Fibroblast of lung (primary cell): ENCODE data around the gene CENPP. TPM values are rescaled to one million over a fixed set of nuclear protein-coding genes. Genes with fewer than 3 reads are reported as not detected.

ENCODE experiments used
- DNase-seq, 2 donors: peaks; one replicate each; pipeline versions ENCODE4 v3.0.0 to v3.0.0-alpha.2; 2010; ENCODE audit warnings: low read depth in 2 of 2
- H2AFZ ChIP-seq: 2 replicates; pipeline ENCODE4 v1.5.1; 2012; ENCODE audit warnings: low read length, control low read depth, inconsistent platforms
- H3K27ac ChIP-seq: 2 replicates; pipeline ENCODE4 v1.5.1; 2011; ENCODE audit warnings: low read length, control low read depth; ENCODE audit not compliant: insufficient read depth
- H3K27me3 ChIP-seq: 2 replicates; pipeline ENCODE4 v1.5.1; 2011; ENCODE audit warnings: mild to moderate bottlenecking, low read length; ENCODE audit not compliant: control insufficient read depth, insufficient read depth
- H3K36me3 ChIP-seq: 2 replicates; pipeline ENCODE4 v1.5.1; 2011; ENCODE audit warnings: low read length; ENCODE audit not compliant: control insufficient read depth, insufficient read depth
- H3K4me1 ChIP-seq: 2 replicates; pipeline ENCODE4 v1.5.1; 2011; ENCODE audit warnings: low read length; ENCODE audit not compliant: control insufficient read depth, insufficient read depth; ENCODE audit errors: extremely low read depth
- H3K4me2 ChIP-seq: 2 replicates; pipeline ENCODE4 v1.5.1; 2011; ENCODE audit warnings: low read length, control low read depth; ENCODE audit not compliant: insufficient read depth; ENCODE audit errors: extremely low read depth
- H3K4me3 ChIP-seq, 4 experiments: fragments of 200-600 bp in 1 of 4; sonication (generic) in 1 of 4; replicated peaks in 1 of 4; 2 replicates each; pipeline ENCODE4 v1.5.1; 2011 to 2016; ENCODE audit warnings: low read length in 4 of 4, low read depth in 3 of 4, mild to moderate bottlenecking in 3 of 4, control low read depth in 2 of 4, inconsistent platforms in 1 of 4, mixed read lengths in 1 of 4; ENCODE audit not compliant: insufficient read depth in 1 of 4; ENCODE audit errors: control extremely low read depth in 1 of 4
- H3K79me2 ChIP-seq: 2 replicates; pipeline ENCODE4 v1.5.1; 2012; ENCODE audit warnings: mild to moderate bottlenecking, low read length, inconsistent platforms; ENCODE audit not compliant: control insufficient read depth, insufficient read depth
- H3K9ac ChIP-seq: 2 replicates; pipeline ENCODE4 v1.5.1; 2011; ENCODE audit warnings: mild to moderate bottlenecking, low read length, control low read depth; ENCODE audit not compliant: insufficient read depth
- H3K9me3 ChIP-seq: 2 replicates; pipeline ENCODE4 v1.5.1; 2012; ENCODE audit warnings: low read depth, low read length; ENCODE audit not compliant: control insufficient read depth, insufficient read depth
- H4K20me1 ChIP-seq: 2 replicates; pipeline ENCODE4 v1.5.1; 2011; ENCODE audit warnings: low read length; ENCODE audit not compliant: control insufficient read depth, insufficient read depth; ENCODE audit errors: extremely low read depth
- CTCF ChIP-seq, 2 donors: IDR thresholded peaks in 1 of 2; conservative IDR thresholded peaks in 1 of 2; 1 replicate in 1 of 2; 2 replicates in 1 of 2; pipeline ENCODE4 v1.5.1; 2011 to 2012; ENCODE audit warnings: low read length in 2 of 2, control low read depth in 1 of 2, inconsistent platforms in 1 of 2, low read depth in 1 of 2, mild to moderate bottlenecking in 1 of 2
- EZH2 ChIP-seq: IDR thresholded peaks from 2 replicates; pipeline ENCODE4 v1.5.1; 2012; ENCODE audit warnings: low read length, control low read depth, mild to moderate bottlenecking; ENCODE audit errors: missing control alignments
- polyA plus RNA-seq, 2 donors: library from polyadenylated mRNA; depleted of rRNA in 1 of 2; stranded (reverse) in 1 of 2; unstranded in 1 of 2; fragments of >200 nt; gene quantifications; 2 replicates each; pipeline ENCODE4 v1.2.1, GENCODE V29; 2011 to 2012; ENCODE audit warnings: missing spikeins in 1 of 2
- total RNA-seq: library from RNA; depleted of rRNA; stranded (reverse); fragments of >200 nt; gene quantifications from 2 replicates; pipeline ENCODE4 v1.2.1, GENCODE V29; 2014

Gene CENPP
- total and polyA plus RNA-seq, 2 donors (not counting 1 experiment from before 2014, with no cell fraction given) = 1.7 to 2.4 TPM

- Histone ChIP-seq H3K4me3 (no peak overlapping the region), H3K27me3 (no peaks in the 10 kb centered on the region), H3K36me3 (no peaks in the 10 kb centered on the region), H3K4me2 (peak overlapping the region; percentile 30), H2AFZ (no peak overlapping the region), H4K20me1 (no peaks in the 10 kb centered on the region), H3K4me1 (no peaks in the 10 kb centered on the region), H3K9ac (no peak overlapping the region), H3K9me3 (no peaks in the 10 kb centered on the region), H3K27ac (no peak overlapping the region), H3K79me2 (no peaks in the 10 kb centered on the region)
- peak; percentile 36 to 37 for DNase-seq
- TF ChIP-seq CTCF (conservative IDR thresholded peaks at IDR 0.05 in 1 of 2, IDR thresholded peaks at IDR 0.05 in 1 of 2; ENCODE audit: low read depth in 1 of 2, low read length in 2 of 2) (no peak), EZH2 (no peak)
Observed at GRCh38 chr9:92393686-92394085, 67.9 kb downstream of the CENPP start.

DNA sequence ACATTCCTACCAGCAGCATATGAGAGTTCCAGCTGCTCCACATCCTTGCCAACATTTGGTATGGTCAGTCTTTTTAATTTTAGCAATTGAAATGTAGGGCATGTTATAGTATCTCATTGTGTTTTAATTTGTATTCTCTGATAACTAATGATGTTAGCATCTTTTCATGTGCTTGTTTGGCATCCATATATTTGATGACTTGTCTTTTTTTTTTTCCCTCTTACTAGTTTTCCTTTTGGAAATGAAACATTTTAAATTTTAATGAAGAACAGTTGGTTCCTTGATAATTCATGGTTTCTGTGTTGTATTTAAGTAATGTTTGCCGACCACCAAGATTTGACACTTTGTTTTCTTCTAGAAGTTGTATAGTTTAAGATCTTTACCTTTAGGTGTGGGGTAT lies 69.9 kb downstream of the CENPP start:
- Histone ChIP-seq H3K9ac (no peak overlapping the region), H3K4me3 (no peak overlapping the region), H3K36me3 (no peaks in the 10 kb centered on the region), H3K9me3 (no peaks in the 10 kb centered on the region), H3K4me2 (no peak overlapping the region), H3K27ac (no peak overlapping the region), H3K4me1 (no peaks in the 10 kb centered on the region), H3K27me3 (no peaks in the 10 kb centered on the region), H2AFZ (no peak overlapping the region), H3K79me2 (no peaks in the 10 kb centered on the region), H4K20me1 (no peaks in the 10 kb centered on the region)
- TF ChIP-seq EZH2 (no peak), CTCF (conservative IDR thresholded peaks at IDR 0.05 in 1 of 2, IDR thresholded peaks at IDR 0.05 in 1 of 2; ENCODE audit: low read depth in 1 of 2, low read length in 2 of 2) (no peak)
- DNase-seq = no peak

- H3K27me3 ChIP-seq = no peaks in the 10 kb centered on the region
- no peak for DNase-seq
- no peak overlapping the region for H3K9ac ChIP-seq
- H3K4me2 ChIP-seq = no peak overlapping the region
- no peaks in the 10 kb centered on the region for H3K79me2 ChIP-seq
- TF ChIP-seq EZH2 = no peak
- no peak for TF ChIP-seq CTCF (conservative IDR thresholded peaks at IDR 0.05 in 1 of 2, IDR thresholded peaks at IDR 0.05 in 1 of 2; ENCODE audit: low read depth in 1 of 2, low read length in 2 of 2)
- H3K4me1 ChIP-seq = no peaks in the 10 kb centered on the region
- no peaks in the 10 kb centered on the region for H3K9me3 ChIP-seq
- no peak overlapping the region for H3K27ac ChIP-seq
- no peaks in the 10 kb centered on the region for H3K36me3 ChIP-seq
- no peak overlapping the region for H2AFZ ChIP-seq
- no peak overlapping the region for H3K4me3 ChIP-seq
- no peaks in the 10 kb centered on the region for H4K20me1 ChIP-seq
Observed at GRCh38 chr9:92397853-92398252, 72.1 kb downstream of the CENPP start.
